PC-9 (cell line): Measurements from ENCODE around the gene NUDT1.

ENCODE experiments used
- CTCF ChIP-seq: fragments of 200-600 bp; sonication (generic); conservative IDR thresholded peaks from 2 replicates; pipeline ENCODE4 v1.6.1; 2017; ENCODE audit warnings: mixed run types, antibody characterized with exemption, mild to moderate bottlenecking, moderate library complexity
- EZH2 ChIP-seq: fragments of 200-600 bp; sonication (generic); IDR thresholded peaks from 2 replicates; pipeline ENCODE4 v1.8.0; 2017; ENCODE audit warnings: antibody characterized with exemption, low read depth

- no peak for TF ChIP-seq CTCF
- no peak for TF ChIP-seq EZH2
Measured at GRCh38 chr7:2223321-2223720, 18.7 kb upstream of the NUDT1 start.
